ENCODE results near the gene HEATR5A. TPM values are rescaled to one million over a fixed set of nuclear protein-coding genes. Genes with fewer than 3 reads are reported as not detected.

Gene HEATR5A
- total and polyA plus RNA-seq, 2 of the 13 experiments (the other 11 are each of a cell fraction or from before 2014, with no cell fraction given): 36.4 to 105 TPM

DNA sequence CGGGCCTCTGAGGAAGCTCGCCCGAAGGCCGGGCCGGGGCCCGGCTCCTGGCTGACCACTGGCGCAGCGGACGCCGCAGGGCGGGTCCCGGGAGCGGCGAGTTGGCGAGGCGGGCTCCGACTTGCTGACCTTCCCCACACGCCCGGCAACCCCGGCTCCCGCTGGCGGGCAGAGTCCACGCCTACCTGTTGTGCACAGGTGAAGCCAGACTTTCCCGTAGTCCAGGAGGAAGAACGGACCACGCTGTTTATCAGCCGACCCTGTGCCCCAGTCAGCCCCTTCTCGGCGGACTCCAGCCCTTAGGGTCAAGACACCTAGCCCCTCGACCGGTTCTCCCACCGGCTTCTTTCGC lies 407 bp downstream of the HEATR5A start (continued):
- TF ChIP-seq, protein P1, sequence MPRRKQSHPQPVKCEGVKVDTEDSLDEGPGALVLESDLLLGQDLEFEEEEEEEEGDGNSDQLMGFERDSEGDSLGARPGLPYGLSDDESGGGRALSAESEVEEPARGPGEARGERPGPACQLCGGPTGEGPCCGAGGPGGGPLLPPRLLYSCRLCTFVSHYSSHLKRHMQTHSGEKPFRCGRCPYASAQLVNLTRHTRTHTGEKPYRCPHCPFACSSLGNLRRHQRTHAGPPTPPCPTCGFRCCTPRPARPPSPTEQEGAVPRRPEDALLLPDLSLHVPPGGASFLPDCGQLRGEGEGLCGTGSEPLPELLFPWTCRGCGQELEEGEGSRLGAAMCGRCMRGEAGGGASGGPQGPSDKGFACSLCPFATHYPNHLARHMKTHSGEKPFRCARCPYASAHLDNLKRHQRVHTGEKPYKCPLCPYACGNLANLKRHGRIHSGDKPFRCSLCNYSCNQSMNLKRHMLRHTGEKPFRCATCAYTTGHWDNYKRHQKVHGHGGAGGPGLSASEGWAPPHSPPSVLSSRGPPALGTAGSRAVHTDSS (CRISPR knock-in tag; conservative IDR thresholded peaks at IDR 0.05): 0 out of 2 replicates have a peak, but pooled peaks have one; percentile 7
- TF ChIP-seq ZNF660 (CRISPR knock-in tag; IDR thresholded peaks at IDR 0.05; ENCODE audit: borderline replicate concordance, low read depth) (0 out of 2 replicates have a peak, but pooled peaks have one; percentile 55), ZNF567 (CRISPR knock-in tag; IDR thresholded peaks at IDR 0.05; ENCODE audit: borderline replicate concordance) (no peak), KLF11 (CRISPR knock-in tag; IDR thresholded peaks at IDR 0.05) (no peak), ZNF878 (CRISPR knock-in tag; IDR thresholded peaks at IDR 0.05) (peak; percentile 70), TBX3 (IDR thresholded peaks at IDR 0.05; ENCODE audit: borderline replicate concordance) (peak; percentile 46; the same call in 1 of the 2 replicates), CBFB (CRISPR knock-in tag; IDR thresholded peaks at IDR 0.05) (no peak), ZNF552 (CRISPR knock-in tag; IDR thresholded peaks at IDR 0.05; ENCODE audit: borderline replicate concordance) (no peak), PHF5A (CRISPR knock-in tag; IDR thresholded peaks at IDR 0.05; ENCODE audit: low read depth, unreplicated experiment) (peak; percentile 2), LCORL (IDR thresholded peaks at IDR 0.05) (no peak), LCORL (CRISPR knock-in tag; IDR thresholded peaks at IDR 0.05) (no peak), NFE2L1 (CRISPR knock-in tag; IDR thresholded peaks at IDR 0.05; ENCODE audit: borderline replicate concordance) (peak; percentile 94; the same call in 1 of the 2 replicates), HNRNPH1 (optimal IDR thresholded peaks at IDR 0.05; ENCODE audit: low read depth, low read length) (no peak), ZNF619 (CRISPR knock-in tag; IDR thresholded peaks at IDR 0.05) (no peak), DR1 (CRISPR knock-in tag; IDR thresholded peaks at IDR 0.05) (no peak), ZEB1 (IDR thresholded peaks at IDR 0.05; ENCODE audit: insufficient replicate concordance, low read depth) (peak; percentile 100), ZNF775 (CRISPR knock-in tag; IDR thresholded peaks at IDR 0.05; ENCODE audit: borderline replicate concordance) (no peak)
- TF ChIP-seq, protein P2, sequence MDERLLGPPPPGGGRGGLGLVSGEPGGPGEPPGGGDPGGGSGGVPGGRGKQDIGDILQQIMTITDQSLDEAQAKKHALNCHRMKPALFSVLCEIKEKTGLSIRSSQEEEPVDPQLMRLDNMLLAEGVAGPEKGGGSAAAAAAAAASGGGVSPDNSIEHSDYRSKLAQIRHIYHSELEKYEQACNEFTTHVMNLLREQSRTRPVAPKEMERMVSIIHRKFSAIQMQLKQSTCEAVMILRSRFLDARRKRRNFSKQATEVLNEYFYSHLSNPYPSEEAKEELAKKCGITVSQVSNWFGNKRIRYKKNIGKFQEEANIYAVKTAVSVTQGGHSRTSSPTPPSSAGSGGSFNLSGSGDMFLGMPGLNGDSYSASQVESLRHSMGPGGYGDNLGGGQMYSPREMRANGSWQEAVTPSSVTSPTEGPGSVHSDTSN (CRISPR knock-in tag; IDR thresholded peaks at IDR 0.05): 0 out of 2 replicates have a peak, but pooled peaks have one; percentile 12
- TF ChIP-seq, protein P3, sequence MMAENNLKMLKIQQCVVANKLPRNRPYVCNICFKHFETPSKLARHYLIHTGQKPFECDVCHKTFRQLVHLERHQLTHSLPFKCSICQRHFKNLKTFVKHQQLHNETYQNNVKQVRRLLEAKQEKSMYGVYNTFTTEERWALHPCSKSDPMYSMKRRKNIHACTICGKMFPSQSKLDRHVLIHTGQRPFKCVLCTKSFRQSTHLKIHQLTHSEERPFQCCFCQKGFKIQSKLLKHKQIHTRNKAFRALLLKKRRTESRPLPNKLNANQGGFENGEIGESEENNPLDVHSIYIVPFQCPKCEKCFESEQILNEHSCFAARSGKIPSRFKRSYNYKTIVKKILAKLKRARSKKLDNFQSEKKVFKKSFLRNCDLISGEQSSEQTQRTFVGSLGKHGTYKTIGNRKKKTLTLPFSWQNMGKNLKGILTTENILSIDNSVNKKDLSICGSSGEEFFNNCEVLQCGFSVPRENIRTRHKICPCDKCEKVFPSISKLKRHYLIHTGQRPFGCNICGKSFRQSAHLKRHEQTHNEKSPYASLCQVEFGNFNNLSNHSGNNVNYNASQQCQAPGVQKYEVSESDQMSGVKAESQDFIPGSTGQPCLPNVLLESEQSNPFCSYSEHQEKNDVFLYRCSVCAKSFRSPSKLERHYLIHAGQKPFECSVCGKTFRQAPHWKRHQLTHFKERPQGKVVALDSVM (CRISPR knock-in tag; IDR thresholded peaks at IDR 0.05): peak; percentile 26; the same call in 1 of the 2 replicates
- TF ChIP-seq, protein P4, sequence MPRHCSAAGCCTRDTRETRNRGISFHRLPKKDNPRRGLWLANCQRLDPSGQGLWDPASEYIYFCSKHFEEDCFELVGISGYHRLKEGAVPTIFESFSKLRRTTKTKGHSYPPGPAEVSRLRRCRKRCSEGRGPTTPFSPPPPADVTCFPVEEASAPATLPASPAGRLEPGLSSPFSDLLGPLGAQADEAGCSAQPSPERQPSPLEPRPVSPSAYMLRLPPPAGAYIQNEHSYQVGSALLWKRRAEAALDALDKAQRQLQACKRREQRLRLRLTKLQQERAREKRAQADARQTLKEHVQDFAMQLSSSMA (CRISPR knock-in tag; IDR thresholded peaks at IDR 0.05): no peak
- TF ChIP-seq, protein P5, sequence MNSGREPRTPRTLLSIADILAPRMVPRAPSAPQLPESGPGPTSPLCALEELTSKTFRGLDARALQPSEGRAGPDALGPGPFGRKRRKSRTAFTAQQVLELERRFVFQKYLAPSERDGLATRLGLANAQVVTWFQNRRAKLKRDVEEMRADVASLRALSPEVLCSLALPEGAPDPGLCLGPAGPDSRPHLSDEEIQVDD (CRISPR knock-in tag; IDR thresholded peaks at IDR 0.05; ENCODE audit: borderline replicate concordance): peak; percentile 95; the same call in 1 of the 2 replicates
- TF ChIP-seq, protein P6, sequence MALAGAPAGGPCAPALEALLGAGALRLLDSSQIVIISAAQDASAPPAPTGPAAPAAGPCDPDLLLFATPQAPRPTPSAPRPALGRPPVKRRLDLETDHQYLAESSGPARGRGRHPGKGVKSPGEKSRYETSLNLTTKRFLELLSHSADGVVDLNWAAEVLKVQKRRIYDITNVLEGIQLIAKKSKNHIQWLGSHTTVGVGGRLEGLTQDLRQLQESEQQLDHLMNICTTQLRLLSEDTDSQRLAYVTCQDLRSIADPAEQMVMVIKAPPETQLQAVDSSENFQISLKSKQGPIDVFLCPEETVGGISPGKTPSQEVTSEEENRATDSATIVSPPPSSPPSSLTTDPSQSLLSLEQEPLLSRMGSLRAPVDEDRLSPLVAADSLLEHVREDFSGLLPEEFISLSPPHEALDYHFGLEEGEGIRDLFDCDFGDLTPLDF (CRISPR knock-in tag; IDR thresholded peaks at IDR 0.05): no peak
- TF ChIP-seq, protein P7, sequence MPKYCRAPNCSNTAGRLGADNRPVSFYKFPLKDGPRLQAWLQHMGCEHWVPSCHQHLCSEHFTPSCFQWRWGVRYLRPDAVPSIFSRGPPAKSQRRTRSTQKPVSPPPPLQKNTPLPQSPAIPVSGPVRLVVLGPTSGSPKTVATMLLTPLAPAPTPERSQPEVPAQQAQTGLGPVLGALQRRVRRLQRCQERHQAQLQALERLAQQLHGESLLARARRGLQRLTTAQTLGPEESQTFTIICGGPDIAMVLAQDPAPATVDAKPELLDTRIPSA (CRISPR knock-in tag; IDR thresholded peaks at IDR 0.05; ENCODE audit: borderline replicate concordance): no peak
